Measurements from ENCODE around the gene RANGRF. TPM values are rescaled to one million over a fixed set of nuclear protein-coding genes. Genes with fewer than 3 reads are reported as not detected.

Gene RANGRF
- total RNA-seq, 1 experiment from 2014 or later = 18.0 TPM

DNA sequence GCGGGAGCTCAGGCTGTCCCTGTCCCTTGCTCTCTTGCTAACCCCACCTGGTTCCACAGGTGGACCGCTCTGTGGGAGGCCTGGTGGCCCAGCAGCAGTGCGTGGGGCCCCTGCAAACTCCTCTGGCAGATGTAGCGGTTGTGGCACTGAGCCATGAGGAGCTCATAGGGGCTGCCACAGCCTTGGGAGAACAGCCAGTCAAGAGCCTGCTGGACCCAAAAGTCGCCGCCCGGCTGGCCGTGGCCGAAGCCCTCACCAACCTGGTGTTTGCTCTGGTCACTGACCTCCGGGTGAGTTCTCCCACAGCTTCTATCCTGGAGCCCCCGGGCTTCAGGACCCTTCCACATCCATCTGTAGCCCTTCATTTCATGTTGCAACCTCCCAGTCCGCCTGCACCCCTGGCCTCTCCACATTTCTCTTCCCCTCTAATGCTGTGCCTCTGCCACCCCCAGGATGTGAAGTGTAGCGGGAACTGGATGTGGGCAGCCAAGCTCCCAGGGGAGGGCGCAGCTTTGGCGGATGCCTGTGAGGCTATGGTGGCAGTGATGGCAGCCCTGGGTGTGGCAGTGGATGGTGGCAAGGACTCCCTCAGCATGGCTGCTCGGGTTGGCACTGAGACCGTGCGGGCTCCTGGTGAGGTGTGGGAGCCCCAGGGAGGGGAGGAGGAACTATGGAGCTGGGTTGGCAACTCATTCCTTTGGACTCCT lies 23.5 kb upstream of the RANGRF start:
- no peak for ATAC-seq
- H3K27me3 ChIP-seq (ENCODE audit: low read length) = no peaks in the 10 kb centered on the region
- ChIA-PET CTCF (no interaction called here), POLR2A (ENCODE audit: unreplicated experiment) (no interaction called here)
- no peak overlapping the region for H3K4me2 ChIP-seq (ENCODE audit: low read length)
- no peak overlapping the region for H3K4me3 ChIP-seq (ENCODE audit: low read length)
- no peak overlapping the region for H3K9ac ChIP-seq (ENCODE audit: low read length)
- H3F3A ChIP-seq (ENCODE audit: low read length, unreplicated experiment) = no peaks in the 10 kb centered on the region
- H3K9me3 ChIP-seq (ENCODE audit: low read length) = no peaks in the 10 kb centered on the region
- H3K27ac ChIP-seq (ENCODE audit: low read length) = no peak overlapping the region
- intact Hi-C loops (cut with micrococcal nuclease) = no loop called here
- TF ChIP-seq, protein P1, sequence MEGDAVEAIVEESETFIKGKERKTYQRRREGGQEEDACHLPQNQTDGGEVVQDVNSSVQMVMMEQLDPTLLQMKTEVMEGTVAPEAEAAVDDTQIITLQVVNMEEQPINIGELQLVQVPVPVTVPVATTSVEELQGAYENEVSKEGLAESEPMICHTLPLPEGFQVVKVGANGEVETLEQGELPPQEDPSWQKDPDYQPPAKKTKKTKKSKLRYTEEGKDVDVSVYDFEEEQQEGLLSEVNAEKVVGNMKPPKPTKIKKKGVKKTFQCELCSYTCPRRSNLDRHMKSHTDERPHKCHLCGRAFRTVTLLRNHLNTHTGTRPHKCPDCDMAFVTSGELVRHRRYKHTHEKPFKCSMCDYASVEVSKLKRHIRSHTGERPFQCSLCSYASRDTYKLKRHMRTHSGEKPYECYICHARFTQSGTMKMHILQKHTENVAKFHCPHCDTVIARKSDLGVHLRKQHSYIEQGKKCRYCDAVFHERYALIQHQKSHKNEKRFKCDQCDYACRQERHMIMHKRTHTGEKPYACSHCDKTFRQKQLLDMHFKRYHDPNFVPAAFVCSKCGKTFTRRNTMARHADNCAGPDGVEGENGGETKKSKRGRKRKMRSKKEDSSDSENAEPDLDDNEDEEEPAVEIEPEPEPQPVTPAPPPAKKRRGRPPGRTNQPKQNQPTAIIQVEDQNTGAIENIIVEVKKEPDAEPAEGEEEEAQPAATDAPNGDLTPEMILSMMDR (conservative IDR thresholded peaks at IDR 0.05; ENCODE audit: low read depth, low read length) = no peak
- TF ChIP-seq EZH2phosphoT487 (IDR thresholded peaks at IDR 0.05; ENCODE audit: borderline replicate concordance, low read length) (no peak), EZH2 (IDR thresholded peaks at IDR 0.05; ENCODE audit: low read length, unreplicated experiment) (no peak)
- H3K4me1 ChIP-seq (ENCODE audit: insufficient read depth, low read length) = no peaks in the 10 kb centered on the region
- DNase-seq = no peak
- H3K79me2 ChIP-seq (ENCODE audit: low read length) = no peaks in the 10 kb centered on the region
- H2AFZ ChIP-seq (ENCODE audit: low read length) = no peak overlapping the region
- no peaks in the 10 kb centered on the region; the same call in 1 of the 2 replicates for H3K36me3 ChIP-seq (ENCODE audit: low read depth, low read length)
- BruUV-seq (replicated peaks) = no TSS peak
- H4K20me1 ChIP-seq (ENCODE audit: low read length) = no peaks in the 10 kb centered on the region
- H3K9me2 ChIP-seq (replicated peaks; ENCODE audit: low read length) = no peaks in the 10 kb centered on the region

DNA sequence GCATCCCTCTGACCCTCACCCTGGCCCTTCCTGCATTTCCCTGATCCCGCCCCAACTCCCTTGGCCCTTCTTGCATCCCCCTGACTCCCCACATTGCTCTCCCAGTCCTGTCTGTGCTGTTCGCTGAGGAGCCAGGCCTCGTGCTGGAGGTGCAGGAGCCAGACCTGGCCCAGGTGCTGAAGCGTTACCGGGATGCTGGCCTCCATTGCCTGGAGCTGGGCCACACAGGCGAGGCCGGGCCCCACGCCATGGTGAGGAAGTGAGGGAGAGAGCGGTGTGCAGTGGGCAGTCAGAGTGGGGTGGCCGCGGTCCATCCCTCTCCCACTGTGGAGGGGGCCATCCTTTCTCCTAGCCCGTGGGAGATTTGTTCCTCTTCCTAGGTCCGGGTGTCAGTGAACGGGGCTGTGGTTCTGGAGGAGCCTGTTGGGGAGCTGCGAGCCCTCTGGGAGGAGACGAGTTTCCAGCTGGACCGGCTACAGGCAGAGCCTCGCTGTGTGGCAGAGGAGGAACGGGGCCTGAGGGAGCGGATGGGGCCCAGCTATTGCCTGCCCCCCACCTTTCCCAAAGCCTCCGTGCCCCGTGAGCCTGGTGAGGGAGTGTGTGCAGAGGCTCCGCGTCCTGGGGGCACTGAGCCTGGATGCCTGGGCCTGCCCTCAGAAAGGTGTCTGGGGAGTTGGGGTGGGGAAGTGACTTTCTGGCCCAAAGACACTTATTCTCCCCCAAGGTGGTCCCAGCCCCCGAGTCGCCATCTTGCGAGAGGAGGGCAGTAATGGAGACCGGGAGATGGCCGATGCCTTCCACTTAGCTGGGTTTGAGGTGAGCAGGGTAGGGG lies 21.6 kb upstream of the RANGRF start:
- CTCF ChIA-PET = no interaction called here
- Histone ChIP-seq H3F3A (ENCODE audit: low read length, unreplicated experiment) (no peaks in the 10 kb centered on the region), H3K9me3 (ENCODE audit: low read length) (no peaks in the 10 kb centered on the region), H3K36me3 (ENCODE audit: low read depth, low read length) (no peaks in the 10 kb centered on the region; the same call in 1 of the 2 replicates), H3K79me2 (ENCODE audit: low read length) (no peaks in the 10 kb centered on the region), H3K4me1 (ENCODE audit: insufficient read depth, low read length) (no peaks in the 10 kb centered on the region), H3K27ac (ENCODE audit: low read length) (no peak overlapping the region), H4K20me1 (ENCODE audit: low read length) (no peaks in the 10 kb centered on the region), H2AFZ (ENCODE audit: low read length) (no peak overlapping the region), H3K9me2 (replicated peaks; ENCODE audit: low read length) (no peaks in the 10 kb centered on the region), H3K4me3 (ENCODE audit: low read length) (no peak overlapping the region), H3K4me2 (ENCODE audit: low read length) (no peak overlapping the region), H3K27me3 (ENCODE audit: low read length) (no peaks in the 10 kb centered on the region), H3K9ac (ENCODE audit: low read length) (no peak overlapping the region)
- intact Hi-C loops (cut with micrococcal nuclease) = no loop called here
- BruUV-seq (replicated peaks) = no TSS peak
- POLR2A ChIA-PET (ENCODE audit: unreplicated experiment) = no interaction called here
- ATAC-seq (no peak), DNase-seq (no peak)
- TF ChIP-seq EZH2 (IDR thresholded peaks at IDR 0.05; ENCODE audit: low read length, unreplicated experiment) (no peak), EZH2phosphoT487 (IDR thresholded peaks at IDR 0.05; ENCODE audit: borderline replicate concordance, low read length) (no peak)
- TF ChIP-seq, protein P1 (conservative IDR thresholded peaks at IDR 0.05; ENCODE audit: low read depth, low read length) = no peak
